GM19395 (cell line): ENCODE measurements around the gene WNT8A.
"Not testable (repeated sequence)": the region's sequence is repeated elsewhere in the genome, so short reads cannot be mapped to it uniquely, and the experiment has no call there.

Source experiments
- ATAC-seq: cut with Tn5 transposase; IDR thresholded peaks from one replicate; pipeline ENCODE4 v1.9.1; 2021; ENCODE audit warnings: mild to moderate bottlenecking, moderate library complexity; ENCODE audit not compliant: unreplicated experiment

Gene WNT8A, protein sequence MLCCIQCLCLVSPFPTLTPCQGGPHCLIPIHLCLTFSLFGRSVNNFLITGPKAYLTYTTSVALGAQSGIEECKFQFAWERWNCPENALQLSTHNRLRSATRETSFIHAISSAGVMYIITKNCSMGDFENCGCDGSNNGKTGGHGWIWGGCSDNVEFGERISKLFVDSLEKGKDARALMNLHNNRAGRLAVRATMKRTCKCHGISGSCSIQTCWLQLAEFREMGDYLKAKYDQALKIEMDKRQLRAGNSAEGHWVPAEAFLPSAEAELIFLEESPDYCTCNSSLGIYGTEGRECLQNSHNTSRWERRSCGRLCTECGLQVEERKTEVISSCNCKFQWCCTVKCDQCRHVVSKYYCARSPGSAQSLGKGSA

DNA sequence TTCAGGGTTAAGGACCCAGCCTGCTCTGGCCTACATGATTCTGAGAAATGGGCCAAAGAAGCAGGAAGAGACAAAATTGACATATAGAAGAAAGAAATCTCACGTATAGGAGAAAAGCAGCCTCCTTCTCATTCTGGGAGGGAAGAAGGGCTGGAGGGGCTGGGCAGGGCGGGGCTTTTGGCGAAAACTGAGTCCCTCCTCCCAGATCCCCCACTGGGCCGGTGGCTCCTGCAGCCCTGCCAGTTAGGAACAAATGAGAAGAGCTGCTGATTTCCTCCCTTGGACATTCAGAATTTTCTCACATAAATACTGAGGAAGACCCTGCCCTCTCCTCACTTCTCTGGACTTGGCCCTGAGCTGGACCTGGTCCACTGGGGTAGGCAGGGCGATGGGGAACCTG is at the start of gene WNT8A:
WNT8A (plus strand) TSS at position 332 of the 400 bp plus-strand sequence. CDS start 95 bp downstream, outside the sequence.
- ATAC-seq: no peak

DNA sequence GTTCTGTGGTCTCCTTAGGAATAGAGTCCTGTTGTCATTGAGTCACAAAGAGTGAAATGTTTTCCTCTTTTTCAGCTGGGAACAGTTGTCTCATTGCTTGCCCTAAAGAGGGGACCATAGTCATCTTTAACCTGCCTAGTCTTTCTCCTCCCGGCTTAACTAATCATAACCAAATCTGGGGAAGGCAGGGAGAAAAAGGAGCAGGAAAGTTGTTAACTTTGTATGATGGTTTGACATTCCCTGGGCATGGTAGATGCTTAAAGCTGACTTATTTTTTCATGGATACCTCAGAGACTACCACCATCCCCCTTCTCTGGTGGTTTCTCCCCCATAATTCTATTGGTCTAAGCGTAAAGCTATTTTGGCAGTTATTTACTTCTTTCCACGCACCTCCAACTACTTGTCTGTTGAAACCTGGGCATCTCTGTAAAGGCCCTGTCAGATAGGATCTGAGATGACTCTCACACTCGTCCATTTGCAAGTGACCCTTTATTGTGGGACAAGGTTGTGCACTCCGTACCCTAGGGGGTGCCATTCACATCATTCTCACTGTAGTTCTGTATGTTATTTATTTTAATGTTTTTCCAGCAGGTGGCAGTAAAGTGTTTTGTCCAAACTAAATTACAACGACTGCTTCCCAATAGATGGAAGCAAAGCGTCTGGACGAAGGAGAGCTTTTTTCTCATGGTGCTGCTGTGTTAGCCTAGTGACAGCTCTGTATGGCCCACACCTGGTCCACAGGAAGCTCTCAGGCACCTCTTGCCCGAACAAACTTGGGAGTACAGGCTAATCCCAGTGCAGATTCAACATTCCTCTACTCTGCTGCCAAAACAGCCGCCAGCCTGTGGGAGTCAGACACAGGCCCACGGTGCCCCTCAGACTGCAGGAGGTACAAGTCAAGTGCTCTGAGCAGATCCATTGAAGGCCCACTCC is 48.0 kb upstream of the WNT8A start:
- peak; percentile 35 for ATAC-seq

DNA sequence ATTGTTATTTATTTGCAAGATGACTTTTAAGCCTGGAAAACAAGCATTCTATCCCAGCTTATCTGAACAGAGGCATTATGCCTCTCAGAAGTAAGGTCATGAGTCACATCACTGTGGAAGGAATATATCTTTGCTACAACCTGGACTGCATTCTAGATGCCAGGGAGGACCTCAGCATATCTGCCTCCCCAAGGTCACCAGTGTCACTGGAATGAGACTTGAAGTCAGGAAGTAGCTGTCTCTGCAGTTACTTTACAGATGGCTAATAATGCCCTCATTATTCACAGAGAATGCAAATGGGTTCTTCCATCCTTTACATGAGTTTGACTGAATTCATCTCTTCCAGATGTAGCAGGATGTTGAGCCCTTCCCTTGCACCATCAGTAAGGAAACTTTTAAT is 46.6 kb upstream of the WNT8A start:
- ATAC-seq: no peak

DNA sequence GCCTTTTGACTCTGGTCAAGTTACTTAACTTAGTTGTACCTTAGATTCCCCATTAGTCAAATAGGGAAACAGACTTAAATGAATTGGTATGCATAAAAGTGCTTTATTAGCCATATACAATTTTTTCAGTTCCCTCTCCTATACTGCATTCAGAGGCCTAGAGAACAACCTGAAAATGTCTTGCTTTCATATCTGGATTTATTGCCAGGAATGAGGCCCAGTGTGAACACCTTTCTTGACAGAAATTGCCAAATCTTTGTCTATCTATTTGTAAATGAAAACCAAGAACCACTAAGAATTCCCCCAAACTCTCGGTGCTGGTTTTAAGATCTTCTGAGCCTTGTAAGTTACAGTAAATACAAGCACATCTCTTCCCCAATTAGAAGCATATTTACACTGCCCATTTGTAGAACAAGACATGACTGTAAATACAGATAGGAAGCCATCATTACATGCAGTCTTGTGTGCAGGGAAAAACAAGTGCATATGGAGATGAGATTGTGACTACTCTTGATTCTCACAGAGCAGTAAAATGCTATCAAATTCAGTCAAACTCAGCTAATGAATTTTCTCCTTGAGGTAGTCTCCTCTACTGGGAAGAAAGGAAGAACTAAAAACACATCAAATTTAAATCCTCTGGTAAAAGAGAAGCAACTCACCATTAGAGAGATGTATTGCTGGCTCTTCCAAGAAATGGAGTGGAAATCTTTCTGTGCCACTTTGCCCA is 45.8 kb upstream of the WNT8A start:
- ATAC-seq: no peak

DNA sequence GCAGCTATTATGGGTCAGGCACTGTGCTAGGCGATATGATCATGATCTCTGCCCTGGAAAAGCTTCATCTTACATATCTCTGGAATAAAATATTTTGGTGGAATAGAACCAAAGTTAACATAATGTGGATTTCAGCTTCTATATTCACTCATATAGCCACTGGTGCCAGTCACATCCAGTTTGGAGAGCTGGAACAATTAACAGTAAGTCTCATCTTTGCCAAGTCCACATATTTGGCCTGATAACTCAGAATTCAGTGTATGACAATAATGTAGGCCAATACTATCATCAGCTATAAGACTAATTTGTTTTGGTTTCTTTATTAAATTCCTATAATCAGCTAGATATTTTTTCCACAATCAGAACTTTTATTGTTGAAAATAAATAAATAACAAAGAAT is 45.0 kb upstream of the WNT8A start:
- ATAC-seq: no peak

DNA sequence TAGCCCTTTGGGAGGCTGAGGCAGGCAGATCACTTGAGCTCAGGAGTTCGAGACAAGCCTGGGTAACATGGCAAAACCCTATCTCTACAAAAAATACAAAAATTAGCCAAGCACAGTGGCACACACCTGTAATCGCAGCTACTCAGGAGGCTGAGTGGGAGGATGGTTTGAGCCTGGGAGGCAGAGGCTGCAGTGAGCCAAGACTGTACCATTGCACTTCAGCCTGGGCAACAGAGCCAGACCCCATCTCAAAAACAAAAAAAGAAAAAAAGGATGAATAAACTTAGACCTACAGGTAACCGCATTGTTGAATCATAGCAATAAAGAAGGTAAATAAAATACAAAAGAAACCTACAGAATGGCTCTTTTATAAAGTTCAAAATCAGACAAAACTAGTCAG is 38.5 kb upstream of the WNT8A start:
- ATAC-seq: not testable (repeated sequence)

DNA sequence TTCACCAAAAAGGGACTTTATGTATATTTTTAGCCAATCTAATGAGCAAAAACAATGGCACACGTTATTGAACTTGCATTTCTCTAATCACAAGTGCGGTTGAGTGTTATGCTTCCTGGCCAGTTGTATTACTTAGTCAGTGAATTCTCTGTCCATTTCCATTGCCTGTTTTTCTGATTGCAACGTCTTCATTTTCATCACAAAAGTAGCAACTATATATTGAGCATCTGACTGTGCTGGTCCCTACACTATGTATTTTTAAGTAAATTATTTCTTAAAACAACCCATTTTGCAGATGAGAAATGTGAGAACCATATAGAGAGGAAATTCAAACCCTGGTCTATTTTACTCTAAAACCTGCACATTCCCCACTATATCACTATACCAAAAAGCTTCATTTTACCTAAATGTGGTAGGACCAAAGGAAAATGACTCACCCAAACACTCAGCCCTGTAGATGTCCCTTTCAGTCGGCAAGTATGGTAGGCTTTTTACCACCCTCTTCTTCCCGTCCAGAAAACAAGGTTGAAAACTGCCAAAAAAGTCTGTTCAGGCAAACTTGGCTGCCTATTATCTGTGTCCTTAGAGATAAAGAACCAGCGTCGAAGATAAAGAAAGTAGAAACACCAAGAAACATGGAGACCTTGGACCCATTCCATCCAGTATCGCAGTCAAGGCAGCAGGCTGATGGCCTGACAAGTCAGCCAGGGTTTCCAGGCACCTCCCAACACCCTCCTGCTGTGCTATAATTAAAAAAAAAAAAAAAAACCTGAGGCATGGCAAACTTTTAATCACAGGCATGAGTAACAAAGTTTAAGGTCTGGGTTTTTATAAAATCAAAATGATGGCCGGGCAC is 32.2 kb upstream of the WNT8A start:
- ATAC-seq: no peak

DNA sequence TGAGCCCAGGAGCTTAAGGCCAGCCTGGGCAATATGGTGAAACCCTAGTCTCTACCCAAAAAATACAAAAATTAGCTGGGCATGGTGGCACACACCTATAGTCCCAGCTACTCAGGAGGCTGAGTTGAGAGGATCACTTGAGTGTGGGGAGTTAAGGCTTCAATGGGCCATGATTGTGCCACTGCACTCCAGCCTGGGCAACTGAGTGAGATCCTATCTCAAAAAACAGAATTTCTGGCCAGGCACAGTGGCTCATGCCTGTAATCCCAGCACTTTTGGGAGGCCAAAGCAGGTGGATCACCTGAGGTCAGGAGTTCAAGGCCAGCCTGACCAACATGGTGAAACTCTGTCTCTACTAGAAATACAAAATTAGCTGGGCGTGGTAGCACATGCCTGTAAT is 31.1 kb upstream of the WNT8A start:
- not testable (repeated sequence) for ATAC-seq

DNA sequence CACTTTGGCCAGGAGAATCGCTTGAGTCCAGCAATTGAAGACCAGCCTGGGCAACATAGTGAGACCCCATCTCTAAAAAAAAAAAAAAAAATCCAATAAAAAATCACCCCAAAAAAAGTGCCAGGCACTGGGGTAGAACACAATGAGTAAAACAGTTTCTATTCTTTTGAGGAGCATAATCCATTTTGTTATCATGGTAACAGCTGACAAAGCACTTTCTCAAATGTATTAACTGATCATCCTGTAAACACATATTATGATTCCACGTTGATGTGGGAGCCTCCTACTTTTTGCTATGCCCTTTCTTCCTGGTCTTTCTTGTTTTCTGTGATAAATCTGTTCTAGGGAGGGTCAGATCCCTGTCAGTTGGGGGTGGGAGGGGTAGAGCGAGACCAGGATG is 30.3 kb upstream of the WNT8A start:
- ATAC-seq: no peak

DNA sequence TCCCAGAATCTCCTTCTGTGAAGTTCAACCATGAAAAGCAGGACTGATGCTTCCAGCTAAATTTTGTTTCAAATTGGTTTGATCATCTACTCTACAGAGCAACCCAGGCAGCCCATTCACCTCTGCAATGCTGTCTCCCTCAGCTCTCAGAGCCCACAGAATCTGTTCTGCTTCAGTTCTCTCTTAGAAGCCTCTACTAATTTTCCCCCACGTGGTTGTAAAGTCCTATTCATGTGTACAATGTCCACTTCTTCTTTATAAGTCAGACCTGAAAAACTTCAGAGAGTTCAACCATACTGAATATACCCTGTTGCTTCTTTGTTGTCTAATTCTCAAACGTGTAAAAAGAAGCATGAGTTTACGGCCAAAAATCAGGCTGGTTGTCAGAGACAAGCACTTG is 29.6 kb upstream of the WNT8A start:
- no peak for ATAC-seq

DNA sequence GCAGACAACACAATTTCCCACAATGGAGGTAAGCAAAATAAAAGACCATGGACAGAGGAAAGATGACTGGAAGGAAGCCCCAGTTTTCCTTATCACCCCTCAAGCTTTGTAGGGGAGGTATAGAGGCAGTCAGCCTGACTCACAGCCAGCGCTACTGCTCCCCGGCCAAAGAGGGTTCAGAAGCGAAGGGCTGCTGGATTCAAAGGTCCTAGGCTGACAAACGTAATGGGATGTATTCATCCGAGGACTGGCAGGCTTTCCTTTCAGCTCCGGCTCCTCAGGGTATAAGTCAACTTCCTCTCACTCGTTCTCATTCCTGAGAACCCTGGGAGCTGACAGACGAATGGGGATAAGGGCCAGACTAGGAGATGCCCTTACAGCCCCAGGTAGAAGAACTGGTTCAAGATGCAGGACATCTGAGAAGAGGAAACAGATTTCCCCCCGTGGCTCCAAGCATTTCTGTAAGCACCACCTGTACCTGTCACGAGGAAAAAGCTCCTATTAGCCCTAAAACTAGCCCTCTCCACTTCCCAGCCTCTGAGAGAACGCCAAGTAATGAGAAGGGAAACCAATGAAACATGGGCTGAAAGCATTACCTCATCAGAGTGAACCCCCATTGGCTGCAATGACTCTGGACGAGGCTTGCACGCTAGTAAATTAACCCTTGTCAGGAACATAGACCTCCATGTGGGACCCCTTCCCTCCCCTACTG is 28.8 kb upstream of the WNT8A start:
- ATAC-seq: no peak

DNA sequence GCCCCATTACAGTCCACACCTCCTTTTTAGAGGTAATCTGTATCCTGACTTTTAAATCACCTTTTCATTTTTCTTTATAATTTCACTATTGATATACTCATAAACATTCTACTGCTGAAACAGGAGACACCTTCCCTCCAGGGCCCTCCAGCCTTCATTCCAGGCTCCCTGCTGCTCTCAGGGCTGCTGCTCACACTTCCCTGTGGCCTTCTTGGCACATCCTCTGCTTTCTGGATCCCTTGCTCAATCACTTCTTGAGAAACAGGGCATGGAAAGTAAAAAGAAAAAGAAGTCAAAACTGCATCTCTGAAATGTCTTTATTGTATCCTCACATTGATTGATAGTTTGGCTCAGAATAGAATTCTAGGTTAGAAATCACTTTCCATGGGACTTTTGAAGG is 19.3 kb upstream of the WNT8A start:
- ATAC-seq: no peak

DNA sequence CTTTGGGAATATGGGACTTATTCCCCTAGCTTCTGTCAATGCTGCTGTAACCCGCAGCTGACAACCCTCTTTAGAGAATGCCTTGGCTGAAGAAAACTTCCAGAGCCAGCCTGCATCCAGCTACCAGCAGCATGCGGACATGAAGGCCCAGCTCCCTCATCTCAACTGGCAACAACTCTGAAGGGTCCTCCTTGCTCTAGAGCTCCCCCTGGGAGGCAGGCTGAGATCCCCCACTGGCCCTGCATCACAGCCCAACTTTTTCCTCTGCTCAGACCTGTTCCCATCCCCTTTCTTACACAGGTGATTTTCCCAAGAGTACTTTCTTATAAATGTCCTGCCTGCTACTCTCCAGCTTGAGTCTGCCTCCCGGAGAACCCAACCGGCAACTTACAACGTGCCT is 18.7 kb upstream of the WNT8A start:
- no peak for ATAC-seq

DNA sequence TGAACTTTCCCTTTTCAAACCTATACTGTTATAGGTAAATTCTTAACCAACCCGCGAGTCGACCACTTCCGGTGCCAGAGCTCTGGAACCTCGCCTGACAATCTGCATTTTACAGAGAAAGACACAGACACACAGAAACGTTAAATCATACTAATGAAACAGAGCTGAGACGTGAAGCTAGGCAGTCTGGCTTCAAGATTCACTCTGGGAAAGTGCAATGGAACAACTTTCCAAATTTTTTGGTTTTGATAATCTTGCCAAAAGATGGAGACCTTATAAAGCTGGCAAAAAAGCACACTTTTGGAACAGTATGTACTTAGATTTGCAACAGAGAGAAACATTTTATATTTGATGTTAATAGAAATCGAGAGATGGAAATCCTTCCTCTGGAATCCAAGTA is 15.9 kb upstream of the WNT8A start:
- ATAC-seq: no peak

DNA sequence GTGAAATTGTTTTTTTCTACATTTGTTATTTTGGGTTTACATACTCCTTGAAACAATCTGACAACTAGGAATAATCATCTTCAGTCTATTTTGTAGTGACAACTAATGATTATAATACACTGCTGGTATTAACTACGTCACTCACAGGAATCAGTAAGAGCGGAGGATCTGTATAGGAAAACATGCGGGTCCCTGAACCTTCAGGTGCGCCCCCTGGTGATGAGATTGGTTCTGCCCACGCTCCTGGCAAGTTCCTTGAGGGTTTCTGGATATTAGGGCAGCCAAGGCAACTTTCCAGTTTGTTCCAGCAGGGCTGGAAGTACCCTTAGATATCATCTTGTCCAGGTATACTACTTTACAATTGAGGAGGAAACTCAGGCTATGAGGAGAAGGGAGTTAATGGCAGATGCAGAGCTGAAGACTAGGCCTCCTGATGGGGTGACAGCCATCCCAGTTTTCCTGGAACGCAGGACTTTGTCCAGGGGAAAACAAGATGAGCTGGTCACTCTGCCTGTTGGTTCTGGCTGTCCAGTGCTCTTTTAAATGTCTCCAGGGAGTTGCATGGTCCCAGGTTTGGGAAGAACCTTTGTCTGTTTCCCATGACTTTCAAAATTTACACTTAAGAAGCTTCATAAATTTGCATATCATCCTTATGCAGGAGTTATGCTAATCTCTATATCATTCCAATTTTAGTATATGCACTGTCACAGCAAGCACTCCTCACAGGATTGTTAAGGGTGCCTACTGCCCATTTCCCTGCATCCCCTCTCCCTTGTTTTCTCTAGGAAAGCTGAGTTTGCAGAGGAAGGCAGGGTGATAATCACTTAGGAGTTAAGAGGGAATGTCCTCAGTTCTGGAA is 14.9 kb upstream of the WNT8A start:
- ATAC-seq: no peak

DNA sequence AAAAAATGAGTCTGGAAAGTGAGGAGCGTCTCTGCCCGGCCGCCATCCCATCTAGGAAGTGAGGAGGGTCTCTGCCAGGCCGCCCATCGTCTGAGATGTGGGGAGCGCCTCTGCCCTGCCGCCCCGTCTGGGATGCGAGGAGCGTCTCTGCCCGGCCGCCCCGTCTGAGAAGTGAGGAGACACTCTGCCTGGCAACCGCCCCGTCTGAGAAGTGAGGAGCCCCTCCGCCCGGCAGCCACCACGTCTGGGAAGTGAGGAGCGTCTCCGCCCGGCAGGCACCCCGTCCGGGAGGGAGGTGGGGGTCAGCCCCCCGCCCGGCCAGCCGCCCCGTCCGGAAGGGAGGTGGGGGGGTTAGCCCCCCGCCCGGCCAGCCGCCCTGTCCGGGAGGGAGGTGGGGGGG is 13.8 kb upstream of the WNT8A start:
- not testable (repeated sequence) for ATAC-seq

DNA sequence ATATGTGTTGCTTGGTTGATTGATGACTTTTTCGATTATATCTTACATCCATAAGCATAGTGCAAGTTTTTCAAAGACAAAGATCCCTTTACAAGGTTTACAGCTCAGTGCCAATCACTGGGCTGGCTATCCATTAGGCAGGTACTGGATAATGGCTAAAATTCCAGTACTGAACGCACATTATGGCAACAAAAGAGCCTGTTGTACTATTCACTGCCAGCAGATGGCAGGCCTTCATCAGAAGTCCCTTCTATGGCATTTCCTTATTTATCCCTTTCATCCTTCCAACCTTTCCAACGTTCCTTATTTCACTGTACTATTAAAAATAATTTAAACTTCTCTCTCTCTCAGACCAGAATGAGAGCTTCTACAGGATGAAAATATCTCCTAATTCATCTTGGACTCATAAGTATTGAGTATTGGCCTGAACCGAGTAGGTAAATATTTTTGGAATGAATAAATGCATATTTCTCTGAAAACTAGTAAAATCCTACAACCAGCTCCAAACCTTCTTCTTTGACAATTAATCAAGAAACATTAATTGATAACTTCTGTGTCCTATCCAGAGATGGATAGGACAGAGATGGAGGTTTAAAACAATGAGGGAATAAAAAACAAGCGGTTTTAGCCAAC is 6.7 kb upstream of the WNT8A start:
- ATAC-seq: no peak

DNA sequence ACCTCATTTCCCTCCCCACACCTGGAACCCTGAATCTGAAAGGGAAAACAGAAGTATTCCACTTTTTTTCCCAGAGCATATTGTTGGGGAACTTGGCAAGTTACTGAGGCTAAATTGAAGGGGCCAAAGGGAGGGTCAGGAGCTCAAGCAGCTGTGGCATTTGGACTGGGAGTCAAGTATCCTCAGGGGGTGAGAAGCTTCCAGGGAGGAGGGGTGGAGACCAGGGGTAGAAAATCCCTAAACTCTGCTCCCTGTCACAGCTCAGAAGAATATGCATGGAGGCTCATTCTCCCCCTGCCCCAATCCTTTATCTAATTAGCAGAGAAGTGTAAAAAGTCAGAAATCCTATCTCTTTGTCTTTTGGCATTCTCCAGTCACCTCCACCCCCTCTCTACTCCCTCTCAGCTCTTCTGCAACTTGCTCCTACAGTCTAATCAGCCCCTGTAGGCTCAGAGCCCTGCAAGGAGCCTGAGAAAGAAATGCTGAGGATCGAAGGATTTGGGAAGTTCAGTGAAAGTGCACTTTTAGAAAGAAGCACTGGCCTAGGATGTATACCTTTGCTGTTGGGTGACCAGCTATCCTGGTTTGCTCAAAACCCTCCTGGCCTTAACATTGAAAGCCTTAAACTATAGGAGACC is 5.7 kb upstream of the WNT8A start:
- ATAC-seq: no peak
